BLaER1 treated with 17β-estradiol and CSF1 and Interleukin-3, amounts not matched to agents 10 nM and 100 nM (cell line): ENCODE results near the gene CCDC182.
A peak's percentile ranks its signal among the peaks of the same experiment; 100 is the strongest.

Experiments used
- H3K27ac ChIP-seq, 11 experiments: shearing (Covaris generic); formaldehyde crosslinking; 2 replicates each; pipeline ENCODE4 v1.8.1; 2022
- H3K27me3 ChIP-seq, 11 experiments: shearing (Covaris generic); formaldehyde crosslinking; 2 replicates each; pipeline ENCODE4 v1.8.1; 2022
- H3K36me3 ChIP-seq, 11 experiments: shearing (Covaris generic); formaldehyde crosslinking; 2 replicates each; pipeline ENCODE4 v1.8.1; 2022
- H3K4me1 ChIP-seq, 10 experiments: shearing (Covaris generic); formaldehyde crosslinking; 2 replicates each; pipeline ENCODE4 v1.8.1; 2022
- H3K4me2 ChIP-seq, 11 experiments: shearing (Covaris generic); formaldehyde crosslinking; 2 replicates each; pipeline ENCODE4 v1.8.1; 2022
- H3K4me3 ChIP-seq, 10 experiments: shearing (Covaris generic); formaldehyde crosslinking; 2 replicates each; pipeline ENCODE4 v1.8.1; 2022
- H3K9ac ChIP-seq, 11 experiments: shearing (Covaris generic); formaldehyde crosslinking; 2 replicates each; pipeline ENCODE4 v1.8.1; 2022
- H3K9me3 ChIP-seq, 11 experiments: shearing (Covaris generic); formaldehyde crosslinking; replicated peaks in 1 of 11; 2 replicates each; pipeline ENCODE4 v1.8.1; 2022
- H4K20me1 ChIP-seq, 11 experiments: shearing (Covaris generic); formaldehyde crosslinking; 2 replicates each; pipeline ENCODE4 v1.8.1; 2022
- Cebpa-rat ChIP-seq, 11 experiments: shearing (Covaris generic); IDR thresholded peaks; 2 replicates each; pipeline ENCODE4 v1.8.1; 2022

The CCDC182 gene

DNA sequence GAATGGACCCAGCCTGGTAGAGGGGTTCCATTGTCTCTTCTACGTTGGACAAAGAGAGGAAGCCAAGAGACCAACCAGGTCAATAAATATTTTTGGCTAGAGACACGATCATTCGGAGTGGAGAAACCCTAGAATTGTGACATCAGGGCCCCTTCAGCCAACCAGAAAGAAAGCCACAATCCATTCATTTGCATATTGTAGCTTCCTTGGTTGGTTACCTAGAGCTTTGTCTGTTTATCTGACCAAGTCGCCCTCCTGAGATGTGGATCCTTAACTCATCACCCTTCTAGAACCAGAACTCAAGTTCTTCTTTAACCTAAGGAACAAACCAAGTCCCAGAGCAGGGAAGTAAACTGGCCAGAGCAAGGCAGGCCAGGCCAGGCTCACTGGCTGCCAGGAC, at the start of gene CCDC182:
CCDC182 (minus strand) TSS at position 58 of the 400 bp plus-strand sequence; CDS start at position 31, 27 bp downstream.
- Histone ChIP-seq H3K9ac (no peak within 1 kb of the TSS), H4K20me1 (no peaks in the 10 kb centered on the region), H3K27me3 (no peaks in the 10 kb centered on the region), H3K36me3 (peaks cover 0 to 11% (median 0%) of the 10 kb centered on the region in 11 experiments; a peak in 2 of 22 replicates), H3K27ac (peak within 1 kb of the TSS in 3 of 11 experiments; percentile 14 to 25 (median 21); a peak in 3 of 22 replicates), H3K4me2 (peak within 1 kb of the TSS; percentile 46 to 95 (median 78)), H3K4me3 (no peak within 1 kb of the TSS), H3K9me3 (peaks cover 0 to 14% (median 0%) of the 10 kb centered on the region in 11 experiments; a peak in 5 of 22 replicates), H3K4me1 (peaks cover 31 to 79% (median 70%) of the 10 kb centered on the region in 10 experiments)
- no peak for TF ChIP-seq Cebpa-rat (IDR thresholded peaks at IDR 0.05)

DNA sequence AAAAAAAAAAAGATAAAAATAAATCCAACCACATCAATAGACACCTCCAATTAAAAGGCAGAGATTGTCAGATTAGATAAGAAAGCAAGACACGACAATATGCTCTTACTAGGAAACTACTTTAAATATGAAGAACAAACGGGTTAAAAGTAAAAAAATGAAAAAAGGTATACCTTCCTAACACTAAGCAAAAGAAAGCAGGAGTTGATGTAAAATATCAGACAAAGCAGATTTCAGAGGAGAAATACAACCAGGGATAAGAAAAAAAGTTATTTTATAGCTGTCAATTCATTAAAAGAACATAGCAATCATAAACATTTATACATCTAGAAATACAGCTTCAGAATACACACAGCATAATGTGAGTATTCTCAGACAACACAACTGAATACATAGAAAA, 49.7 kb upstream of the CCDC182 start:
- H3K27me3 ChIP-seq, result no peaks in the 10 kb centered on the region
- H3K4me3 ChIP-seq, result no peak overlapping the region
- H3K4me1 ChIP-seq, result no peaks in the 10 kb centered on the region
- H3K9me3 ChIP-seq, result peaks cover 0 to 18% (median 7%) of the 10 kb centered on the region in 11 experiments; a peak in 10 of 22 replicates
- no peak for TF ChIP-seq Cebpa-rat (IDR thresholded peaks at IDR 0.05)
- H3K36me3 ChIP-seq, result no peaks in the 10 kb centered on the region
- H4K20me1 ChIP-seq, result no peaks in the 10 kb centered on the region
- H3K4me2 ChIP-seq, result no peak overlapping the region
- H3K9ac ChIP-seq, result no peak overlapping the region
- H3K27ac ChIP-seq, result no peak overlapping the region

DNA sequence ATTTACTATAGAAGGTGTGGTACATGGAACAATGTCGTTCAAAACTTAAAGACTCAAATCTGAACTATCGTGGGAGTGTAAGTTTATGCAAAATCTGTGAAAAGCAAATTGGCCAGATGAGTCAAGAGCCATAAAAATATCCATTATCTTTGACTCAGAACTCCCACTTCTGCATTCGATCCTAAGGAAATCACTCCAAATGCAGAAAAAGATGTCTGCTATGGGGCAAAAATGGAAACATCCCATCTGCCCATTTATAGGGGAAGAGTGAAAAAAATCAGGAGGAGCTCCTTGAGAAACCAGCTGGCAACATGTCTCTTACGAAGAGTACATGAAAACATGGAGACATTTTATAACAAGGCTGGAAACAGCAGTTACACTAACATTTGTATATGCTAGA, 43.6 kb upstream of the CCDC182 start:
- Histone ChIP-seq H3K9me3 (peaks cover 0 to 15% (median 7%) of the 10 kb centered on the region in 11 experiments; a peak in 10 of 22 replicates), H3K4me1 (peaks cover 6 to 15% (median 14%) of the 10 kb centered on the region in 10 experiments; a peak in 19 of 20 replicates), H3K4me3 (no peak overlapping the region), H3K4me2 (peak overlapping the region in 2 of 11 experiments; percentile 4 to 24; a peak in 4 of 22 replicates), H3K9ac (no peak overlapping the region), H3K36me3 (no peaks in the 10 kb centered on the region), H4K20me1 (no peaks in the 10 kb centered on the region), H3K27ac (no peak overlapping the region), H3K27me3 (no peaks in the 10 kb centered on the region; a peak in 1 of 22 replicates)
- no peak for TF ChIP-seq Cebpa-rat (IDR thresholded peaks at IDR 0.05)

DNA sequence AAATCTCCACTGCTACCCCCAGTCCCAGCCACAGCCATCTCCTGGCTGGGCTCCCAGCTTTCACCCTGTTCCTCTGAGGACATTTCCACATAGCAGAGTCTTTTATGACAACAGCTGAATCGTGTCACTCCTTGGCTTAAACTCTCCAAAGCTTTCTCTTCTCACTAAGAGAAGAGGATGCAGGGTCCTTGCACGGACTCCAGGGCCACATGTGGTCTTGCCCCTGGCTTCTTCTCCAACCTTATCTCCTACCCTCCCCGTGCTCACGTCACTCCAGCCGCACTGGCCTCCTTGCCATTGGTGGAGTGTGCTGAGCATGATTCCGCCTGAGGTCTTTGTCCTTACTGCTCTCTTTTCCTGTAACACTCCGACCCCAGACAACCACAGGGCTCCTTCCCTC, 39.9 kb upstream of the CCDC182 start:
- H3K27me3 ChIP-seq, result no peaks in the 10 kb centered on the region; a peak in 1 of 22 replicates
- no peaks in the 10 kb centered on the region for H3K36me3 ChIP-seq
- TF ChIP-seq Cebpa-rat (IDR thresholded peaks at IDR 0.05), result no peak
- H3K9ac ChIP-seq, result no peak overlapping the region
- H3K4me1 ChIP-seq, result peaks cover 26 to 52% (median 50%) of the 10 kb centered on the region in 10 experiments
- H4K20me1 ChIP-seq, result no peaks in the 10 kb centered on the region
- H3K4me3 ChIP-seq, result no peak overlapping the region
- H3K9me3 ChIP-seq, result no peaks in the 10 kb centered on the region
- H3K4me2 ChIP-seq, result peak overlapping the region in 6 of 11 experiments; percentile 12 to 96 (median 94); a peak in 5 of 22 replicates
- H3K27ac ChIP-seq, result no peak overlapping the region

DNA sequence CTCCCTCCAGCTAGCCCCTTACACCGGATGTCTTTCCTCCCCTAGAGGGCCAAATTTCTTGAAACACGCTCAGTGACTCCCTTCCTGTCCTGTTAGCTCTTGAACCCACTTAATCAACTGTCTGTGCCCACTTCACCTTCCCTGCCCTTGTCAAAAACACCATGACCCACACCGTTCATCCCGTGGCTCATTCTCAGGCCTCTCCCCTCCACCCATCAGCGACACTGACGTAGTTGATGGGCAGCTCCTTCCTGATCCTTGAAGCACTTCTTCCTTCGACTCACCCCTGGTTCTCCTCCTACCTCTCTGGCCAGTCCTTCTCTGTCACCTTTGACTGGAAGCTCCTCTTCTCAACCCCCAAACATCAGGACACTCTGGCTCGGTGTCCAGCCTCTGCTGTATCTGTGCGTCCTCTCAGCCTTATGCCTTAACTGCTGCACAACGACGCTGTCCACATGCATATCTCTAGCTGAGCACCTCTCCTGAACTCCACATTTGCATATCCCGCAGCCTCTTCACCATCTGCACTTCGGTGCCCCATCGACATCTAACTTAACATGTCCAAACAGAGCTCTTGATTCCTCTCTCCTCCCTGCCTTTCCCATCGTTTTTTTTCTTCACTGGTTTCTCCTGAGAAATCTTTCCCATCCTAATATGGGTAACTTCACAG, 39.3 kb upstream of the CCDC182 start:
- no peaks in the 10 kb centered on the region for H3K36me3 ChIP-seq
- H3K9me3 ChIP-seq, result no peaks in the 10 kb centered on the region
- peak overlapping the region in 2 of 11 experiments; percentile 0 to 3; a peak in 1 of 22 replicates for H3K9ac ChIP-seq
- no peaks in the 10 kb centered on the region; a peak in 1 of 22 replicates for H3K27me3 ChIP-seq
- H3K4me3 ChIP-seq, result no peak overlapping the region
- H3K4me2 ChIP-seq, result peak overlapping the region in 9 of 11 experiments; percentile 80 to 96 (median 93); a peak in 18 of 22 replicates
- peaks cover 26 to 56% (median 53%) of the 10 kb centered on the region in 10 experiments for H3K4me1 ChIP-seq
- no peaks in the 10 kb centered on the region for H4K20me1 ChIP-seq
- peak overlapping the region in 2 of 11 experiments; percentile 0 to 3; a peak in 4 of 22 replicates for H3K27ac ChIP-seq
- TF ChIP-seq Cebpa-rat (IDR thresholded peaks at IDR 0.05), result no peak

DNA sequence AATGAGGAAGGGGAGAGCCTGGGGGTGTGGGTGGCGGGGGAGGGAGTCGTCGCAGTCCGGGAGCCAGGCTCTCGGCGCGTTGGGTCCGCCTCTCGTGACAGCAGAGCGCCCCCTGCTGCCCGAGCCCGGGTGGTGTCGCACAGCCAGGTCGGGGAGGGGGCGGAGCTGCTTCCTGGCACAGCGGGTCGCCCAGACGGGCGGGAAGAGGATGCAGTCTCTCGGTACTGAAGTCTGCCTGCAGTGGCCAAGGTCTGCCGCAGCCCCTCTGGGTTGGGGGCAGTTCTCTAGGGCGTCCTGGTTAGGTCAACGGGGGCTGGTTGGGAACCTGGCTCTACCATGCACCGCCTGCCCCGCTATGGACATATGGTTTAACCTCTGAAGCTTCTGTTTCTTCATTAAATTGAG, 38.2 kb upstream of the CCDC182 start:
- Histone ChIP-seq H4K20me1 (no peaks in the 10 kb centered on the region), H3K9me3 (no peaks in the 10 kb centered on the region), H3K36me3 (no peaks in the 10 kb centered on the region), H3K4me3 (peak overlapping the region in 2 of 10 experiments; percentile 17 to 21; a peak in 5 of 20 replicates), H3K4me2 (peak overlapping the region; percentile 69 to 96 (median 91)), H3K27ac (peak overlapping the region in 5 of 11 experiments; percentile 76 to 88 (median 83); a peak in 9 of 22 replicates), H3K27me3 (no peaks in the 10 kb centered on the region; a peak in 1 of 22 replicates), H3K9ac (peak overlapping the region in 6 of 11 experiments; percentile 14 to 77 (median 75); a peak in 9 of 22 replicates), H3K4me1 (peaks cover 23 to 56% (median 53%) of the 10 kb centered on the region in 10 experiments)
- TF ChIP-seq Cebpa-rat (IDR thresholded peaks at IDR 0.05), result no peak

DNA sequence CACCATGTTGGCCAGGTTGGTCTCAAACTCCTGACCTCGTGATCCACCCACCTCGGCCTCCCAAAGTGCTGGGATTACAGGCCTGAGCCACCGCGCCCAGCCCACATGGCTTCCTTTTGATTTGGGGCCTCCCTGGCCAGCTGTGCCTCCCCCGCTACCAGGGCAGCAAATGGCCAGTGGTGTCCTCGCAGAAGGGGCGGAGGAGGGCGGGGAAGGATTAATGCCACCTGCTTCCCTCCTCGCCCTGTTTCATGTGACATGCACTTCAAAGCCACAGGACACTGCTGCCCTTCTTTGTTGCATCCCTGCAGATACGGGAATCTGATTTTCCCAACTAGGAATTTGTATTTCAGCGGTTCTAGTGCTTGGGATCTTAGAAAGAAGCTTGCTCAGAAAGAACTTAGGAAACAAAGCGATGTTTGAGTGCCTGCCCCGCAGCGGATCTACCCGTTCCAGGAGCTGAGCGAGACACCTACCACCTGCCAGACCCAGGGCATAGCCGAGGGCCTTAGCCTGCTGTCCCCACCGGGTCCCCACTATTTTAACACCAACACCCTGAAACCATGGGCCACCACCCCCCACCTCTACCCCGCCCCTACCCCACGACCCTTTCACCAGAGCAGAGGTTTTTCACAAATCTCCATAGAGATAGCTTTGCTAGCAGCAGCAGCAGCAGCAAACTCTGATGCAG, 37.7 kb upstream of the CCDC182 start:
- TF ChIP-seq Cebpa-rat (IDR thresholded peaks at IDR 0.05), result no peak
- Histone ChIP-seq H3K4me3 (peak overlapping the region in 5 of 10 experiments; percentile 0 to 21 (median 17); a peak in 8 of 20 replicates), H3K9me3 (no peaks in the 10 kb centered on the region), H3K9ac (peak overlapping the region in 8 of 11 experiments; percentile 52 to 77 (median 68); a peak in 16 of 22 replicates), H4K20me1 (no peaks in the 10 kb centered on the region), H3K27ac (peak overlapping the region in 9 of 11 experiments; percentile 59 to 88 (median 76); a peak in 18 of 22 replicates), H3K4me2 (peak overlapping the region; percentile 69 to 96 (median 91)), H3K27me3 (no peaks in the 10 kb centered on the region; a peak in 1 of 22 replicates), H3K36me3 (no peaks in the 10 kb centered on the region), H3K4me1 (peaks cover 20 to 56% (median 53%) of the 10 kb centered on the region in 10 experiments)

DNA sequence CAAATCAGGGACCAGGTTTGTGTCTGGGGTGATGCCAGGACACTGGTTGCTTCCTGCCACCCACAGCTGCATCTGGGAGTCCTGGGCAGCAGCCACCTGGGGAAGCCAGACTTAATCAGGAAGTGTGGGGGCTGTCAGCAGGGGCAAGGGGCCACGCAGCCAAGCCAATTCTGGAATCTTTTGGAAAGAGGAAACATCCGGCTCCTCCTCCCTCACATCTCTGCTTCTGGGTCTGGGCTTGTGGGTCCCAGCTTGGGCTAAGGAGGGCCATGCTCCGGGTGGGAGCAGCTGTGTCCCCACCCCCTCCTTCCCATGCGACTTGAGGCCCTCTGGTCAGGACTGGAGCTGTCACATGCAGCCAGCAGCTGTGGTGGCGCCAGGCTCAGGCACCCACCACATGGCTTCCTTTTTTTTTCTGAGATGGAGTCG, 37.0 kb upstream of the CCDC182 start:
- Histone ChIP-seq H3K9me3 (no peaks in the 10 kb centered on the region), H3K27me3 (no peaks in the 10 kb centered on the region), H3K9ac (peak overlapping the region in 9 of 11 experiments; percentile 32 to 77 (median 62); a peak in 17 of 22 replicates), H3K27ac (peak overlapping the region in 9 of 11 experiments; percentile 59 to 88 (median 76); a peak in 18 of 22 replicates), H4K20me1 (no peaks in the 10 kb centered on the region), H3K4me1 (peaks cover 20 to 56% (median 53%) of the 10 kb centered on the region in 10 experiments), H3K4me3 (peak overlapping the region in 3 of 10 experiments; percentile 3 to 25 (median 21); a peak in 4 of 20 replicates), H3K4me2 (peak overlapping the region; percentile 69 to 96 (median 91)), H3K36me3 (no peaks in the 10 kb centered on the region)
- no peak for TF ChIP-seq Cebpa-rat (IDR thresholded peaks at IDR 0.05)
